ENCODE measurements around the gene NPC2. TPM values are rescaled to one million over a fixed set of nuclear protein-coding genes. Genes with fewer than 3 reads are reported as not detected.

The NPC2 gene
- total and polyA plus RNA-seq, 9 of the 15 experiments (the other 6 are each of a cell fraction or from before 2014, with no cell fraction given): 16.6 to 74.1 (median 32.6) TPM

DNA sequence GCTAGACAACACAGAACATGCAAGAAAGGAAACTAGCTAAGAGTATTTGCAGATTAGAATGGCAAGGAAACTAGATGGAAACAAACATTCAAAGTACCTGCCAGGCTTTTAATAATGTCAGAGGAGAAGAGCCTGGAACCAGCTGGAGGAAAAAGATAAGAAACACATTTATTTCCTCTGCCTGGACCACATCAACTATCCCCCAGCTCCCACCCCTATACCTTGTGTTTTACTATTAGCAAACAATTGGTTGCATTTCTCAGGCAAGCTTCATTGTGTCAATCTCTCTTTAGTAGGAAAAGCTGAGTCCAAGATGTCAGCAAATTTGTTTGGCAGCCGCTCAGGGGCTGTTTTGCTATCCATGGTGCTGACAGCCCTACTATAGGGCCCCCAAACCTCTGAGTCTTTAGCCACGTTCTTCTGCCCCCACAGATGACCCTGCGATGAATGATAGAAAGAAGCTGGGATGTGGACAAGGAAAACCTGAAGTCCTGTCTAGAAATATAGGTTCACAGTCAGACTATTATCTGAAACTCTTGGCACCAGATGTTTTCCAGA, 55.5 kb downstream of the NPC2 start (continued):
- peak; percentile 95 for TF ChIP-seq REST (IDR thresholded peaks at IDR 0.05; ENCODE audit: borderline replicate concordance)
- TF ChIP-seq REST (CRISPR knock-in tag; IDR thresholded peaks at IDR 0.05; ENCODE audit: low read depth): peak; percentile 80
- no peak for TF ChIP-seq ELK3 (CRISPR knock-in tag; IDR thresholded peaks at IDR 0.05)

All from K562 (cell line).